Measurements from ENCODE around the gene PIGX. TPM values are rescaled to one million over a fixed set of nuclear protein-coding genes. Genes with fewer than 3 reads are reported as not detected.
"Not testable (repeated sequence)": the region's sequence is repeated elsewhere in the genome, so short reads cannot be mapped to it uniquely, and the experiment has no call there.

The PIGX gene
- total and polyA plus RNA-seq, 2 experiments from 2014 or later, result 31.6 to 36.7 TPM

- TF ChIP-seq EZH2 (IDR thresholded peaks at IDR 0.05; ENCODE audit: borderline replicate concordance) (no peak), EZH2phosphoT487 (IDR thresholded peaks at IDR 0.05; ENCODE audit: low read depth, severe bottlenecking, unreplicated experiment) (no peak)
- TF ChIP-seq, protein P1, sequence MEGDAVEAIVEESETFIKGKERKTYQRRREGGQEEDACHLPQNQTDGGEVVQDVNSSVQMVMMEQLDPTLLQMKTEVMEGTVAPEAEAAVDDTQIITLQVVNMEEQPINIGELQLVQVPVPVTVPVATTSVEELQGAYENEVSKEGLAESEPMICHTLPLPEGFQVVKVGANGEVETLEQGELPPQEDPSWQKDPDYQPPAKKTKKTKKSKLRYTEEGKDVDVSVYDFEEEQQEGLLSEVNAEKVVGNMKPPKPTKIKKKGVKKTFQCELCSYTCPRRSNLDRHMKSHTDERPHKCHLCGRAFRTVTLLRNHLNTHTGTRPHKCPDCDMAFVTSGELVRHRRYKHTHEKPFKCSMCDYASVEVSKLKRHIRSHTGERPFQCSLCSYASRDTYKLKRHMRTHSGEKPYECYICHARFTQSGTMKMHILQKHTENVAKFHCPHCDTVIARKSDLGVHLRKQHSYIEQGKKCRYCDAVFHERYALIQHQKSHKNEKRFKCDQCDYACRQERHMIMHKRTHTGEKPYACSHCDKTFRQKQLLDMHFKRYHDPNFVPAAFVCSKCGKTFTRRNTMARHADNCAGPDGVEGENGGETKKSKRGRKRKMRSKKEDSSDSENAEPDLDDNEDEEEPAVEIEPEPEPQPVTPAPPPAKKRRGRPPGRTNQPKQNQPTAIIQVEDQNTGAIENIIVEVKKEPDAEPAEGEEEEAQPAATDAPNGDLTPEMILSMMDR (IDR thresholded peaks at IDR 0.05; ENCODE audit: poor library complexity), result no peak
These were observed 3.7 kb upstream of the PIGX start for GRCh38 chr3:196708467-196708866.

DNA sequence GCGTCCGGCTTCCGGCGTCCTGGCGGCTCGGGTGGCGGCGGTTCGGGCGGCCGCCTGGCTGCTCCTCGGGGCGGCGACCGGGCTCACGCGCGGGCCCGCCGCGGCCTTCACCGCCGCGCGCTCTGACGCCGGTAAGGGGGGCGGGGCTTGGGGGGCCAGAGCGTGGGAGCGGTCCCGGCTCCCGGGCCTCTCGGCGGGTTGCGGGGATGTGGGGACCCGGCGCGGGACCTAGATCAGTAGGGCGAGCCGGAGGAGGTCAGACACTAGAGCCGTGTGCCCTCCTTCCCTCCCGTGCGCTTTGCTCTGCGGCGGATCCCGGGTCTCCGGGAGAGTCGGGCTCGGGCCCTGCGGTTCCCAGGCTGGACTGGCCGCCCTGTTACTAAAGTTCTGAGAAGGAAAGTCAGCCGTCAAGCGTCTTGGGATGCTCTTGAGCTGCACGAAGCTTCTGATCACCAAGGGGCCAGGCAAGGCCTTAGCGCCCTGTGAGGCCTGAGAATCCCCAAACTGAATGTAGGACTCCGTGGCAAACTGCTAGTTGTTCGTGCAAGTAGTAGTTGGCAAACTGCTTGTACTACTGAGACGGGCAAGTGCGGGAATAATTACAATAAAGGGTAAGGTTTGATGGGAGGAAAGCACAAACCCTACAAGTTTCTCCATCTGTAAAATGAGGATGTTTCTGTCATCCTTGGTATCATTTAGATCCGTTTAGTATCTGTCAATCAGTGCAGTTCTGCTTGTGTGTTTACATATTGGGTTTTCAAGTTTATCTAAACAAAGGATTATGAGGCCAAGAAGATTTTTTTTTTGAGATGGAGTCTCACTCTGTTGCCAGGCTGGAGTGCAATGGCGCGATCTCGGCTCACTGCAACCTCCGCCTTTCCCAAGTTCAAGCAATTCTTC lies 587 bp downstream of the PIGX start:
- no peaks in the 10 kb centered on the region for H3K9me2 ChIP-seq (replicated peaks; ENCODE audit: insufficient read depth)
- peak overlapping the region; percentile 99 for H2AFZ ChIP-seq
- peak overlapping the region; percentile 98 for H3K4me3 ChIP-seq
- H3K36me3 ChIP-seq (replicated peaks; ENCODE audit: insufficient read depth, low read depth), result no peaks in the 10 kb centered on the region
- H3K79me2 ChIP-seq, result peaks cover 38% of the 10 kb centered on the region
- peak; percentile 89 for DNase-seq (ENCODE audit: low spot score)
- H3K27ac ChIP-seq, result peak overlapping the region; percentile 99
- no peaks in the 10 kb centered on the region for H4K20me1 ChIP-seq (ENCODE audit: insufficient read depth, poor library complexity, severe bottlenecking)
- H3K27me3 ChIP-seq, result no peaks in the 10 kb centered on the region
- WGBS (ENCODE audit: low lambda C conversion rate, missing lambda C conversion rate), result 7% methylated on average over 53 of the region's 64 CpGs
- H3K4me1 ChIP-seq (ENCODE audit: insufficient read depth), result peaks cover 16% of the 10 kb centered on the region
- H3K9me3 ChIP-seq (ENCODE audit: low read depth), result no peaks in the 10 kb centered on the region
- TF ChIP-seq, protein P1 (IDR thresholded peaks at IDR 0.05; ENCODE audit: poor library complexity), result no peak
- TF ChIP-seq EZH2 (IDR thresholded peaks at IDR 0.05; ENCODE audit: borderline replicate concordance), result no peak
- TF ChIP-seq EZH2phosphoT487 (IDR thresholded peaks at IDR 0.05; ENCODE audit: low read depth, severe bottlenecking, unreplicated experiment), result no peak
- peak overlapping the region; percentile 94 for H3K4me2 ChIP-seq

More at GRCh38 chr3:196708467-196708866, 3.7 kb upstream of the PIGX start:
- Histone ChIP-seq H3K4me3 (no peak overlapping the region), H3K27ac (no peak overlapping the region), H3K9me2 (replicated peaks; ENCODE audit: insufficient read depth) (no peaks in the 10 kb centered on the region), H4K20me1 (ENCODE audit: insufficient read depth, poor library complexity, severe bottlenecking) (no peaks in the 10 kb centered on the region), H3K79me2 (peaks cover 8% of the 10 kb centered on the region), H3K4me2 (no peak overlapping the region), H3K27me3 (no peaks in the 10 kb centered on the region), H3K4me1 (ENCODE audit: insufficient read depth) (peaks cover 12% of the 10 kb centered on the region), H3K9me3 (ENCODE audit: low read depth) (no peaks in the 10 kb centered on the region), H2AFZ (no peak overlapping the region), H3K36me3 (replicated peaks; ENCODE audit: insufficient read depth, low read depth) (no peaks in the 10 kb centered on the region)
- WGBS (ENCODE audit: low lambda C conversion rate, missing lambda C conversion rate), result 90% methylated on average over 7 of the region's 7 CpGs
- no peak for DNase-seq (ENCODE audit: low spot score)

- not testable (repeated sequence) for H3K4me3 ChIP-seq; DNase-seq (ENCODE audit: low spot score); H2AFZ ChIP-seq; H3K4me2 ChIP-seq; H3K9me2 ChIP-seq (replicated peaks; ENCODE audit: insufficient read depth); H3K9me3 ChIP-seq (ENCODE audit: low read depth); H3K27ac ChIP-seq; H3K36me3 ChIP-seq (replicated peaks; ENCODE audit: insufficient read depth, low read depth); H4K20me1 ChIP-seq (ENCODE audit: insufficient read depth, poor library complexity, severe bottlenecking); H3K27me3 ChIP-seq
- 87% methylated on average over 3 of the region's 3 CpGs for WGBS (ENCODE audit: low lambda C conversion rate, missing lambda C conversion rate)
- Histone ChIP-seq H3K4me1 (ENCODE audit: insufficient read depth) (peaks cover 11% of the 10 kb centered on the region), H3K79me2 (peaks cover 44% of the 10 kb centered on the region)
These were observed 5.0 kb downstream of the PIGX start for GRCh38 chr3:196717162-196717561.

DNA sequence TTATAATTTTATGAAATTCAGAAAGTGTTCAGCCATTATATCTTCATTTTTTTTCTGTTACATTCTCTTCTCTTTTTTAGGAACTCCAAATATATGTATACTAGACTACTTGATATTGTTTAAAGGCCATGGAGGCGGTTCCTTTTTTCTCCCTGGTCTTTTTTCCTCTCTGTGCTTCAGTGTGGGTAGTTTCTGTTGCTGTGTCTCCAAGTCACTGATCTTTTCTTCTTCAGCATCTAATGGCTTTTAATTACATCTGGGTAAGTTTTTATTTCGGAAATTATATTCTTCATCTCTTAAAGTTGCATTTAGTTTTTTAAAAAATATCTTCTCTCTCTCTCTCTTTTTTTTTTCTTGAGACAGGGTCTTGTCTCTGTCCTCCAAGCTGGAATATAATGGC lies 8.9 kb downstream of the PIGX start:
- Histone ChIP-seq H3K79me2 (peaks cover 14% of the 10 kb centered on the region), H4K20me1 (ENCODE audit: insufficient read depth, poor library complexity, severe bottlenecking) (no peaks in the 10 kb centered on the region), H2AFZ (no peak overlapping the region), H3K9me3 (ENCODE audit: low read depth) (no peaks in the 10 kb centered on the region), H3K4me1 (ENCODE audit: insufficient read depth) (no peaks in the 10 kb centered on the region), H3K9me2 (replicated peaks; ENCODE audit: insufficient read depth) (no peaks in the 10 kb centered on the region), H3K4me2 (no peak overlapping the region), H3K27ac (no peak overlapping the region), H3K27me3 (no peaks in the 10 kb centered on the region), H3K36me3 (replicated peaks; ENCODE audit: insufficient read depth, low read depth) (no peaks in the 10 kb centered on the region), H3K4me3 (no peak overlapping the region)
- WGBS (ENCODE audit: low lambda C conversion rate, missing lambda C conversion rate), result 88% methylated on average over 2 of the region's 2 CpGs
- TF ChIP-seq EZH2 (IDR thresholded peaks at IDR 0.05; ENCODE audit: borderline replicate concordance) (no peak), EZH2phosphoT487 (IDR thresholded peaks at IDR 0.05; ENCODE audit: low read depth, severe bottlenecking, unreplicated experiment) (no peak)
- TF ChIP-seq, protein P1 (IDR thresholded peaks at IDR 0.05; ENCODE audit: poor library complexity), result no peak
- DNase-seq (ENCODE audit: low spot score), result no peak
